ENCODE measurements around the gene CYP19A1. TPM values are rescaled to one million over a fixed set of nuclear protein-coding genes. Genes with fewer than 3 reads are reported as not detected.
A peak's percentile ranks its signal among the peaks of the same experiment; 100 is the strongest.

Gene CYP19A1
- total RNA-seq, 1 experiment from 2014 or later: 0.77 TPM

GRCh38 chr15:51314391-51315337, 23.7 kb downstream of the CYP19A1 start:
- Mint-ChIP-seq H3K4me3 (ENCODE audit: unreplicated experiment) (peak overlapping the region; percentile 11), H3K27ac (ENCODE audit: unreplicated experiment) (peak overlapping the region; percentile 15), H3K9me3 (ENCODE audit: unreplicated experiment) (no peaks in the 10 kb centered on the region), H3K36me3 (ENCODE audit: insufficient read depth, unreplicated experiment) (no peaks in the 10 kb centered on the region), H3K27me3 (ENCODE audit: insufficient read depth, unreplicated experiment) (no peaks in the 10 kb centered on the region), H3K4me1 (ENCODE audit: low read depth, unreplicated experiment) (peaks cover 26% of the 10 kb centered on the region)
- no TSS peak for BruUV-seq (replicated peaks)
- DNase-seq: peak; percentile 11 to 51
- Histone ChIP-seq H3K27me3 (replicated peaks; ENCODE audit: control insufficient read depth, insufficient read depth, low read length) (no peaks in the 10 kb centered on the region), H3K36me3 (ENCODE audit: control insufficient read depth, insufficient read depth, low read length) (no peaks in the 10 kb centered on the region), H3K4me1 (peaks cover 29% of the 10 kb centered on the region), H3K9me3 (no peaks in the 10 kb centered on the region), H3K4me3 (ENCODE audit: low read depth, low read length) (no peak overlapping the region)
- ChIA-PET POLR2A (no interaction called here), CTCF (no interaction called here)
- TF ChIP-seq CTCF (IDR thresholded peaks at IDR 0.05; ENCODE audit: insufficient read depth in 1 of 2, low read depth in 1 of 2, low read length in 1 of 2, severe bottlenecking in 1 of 2, unreplicated experiment in 1 of 2): no peak
- intact Hi-C loops (cut with micrococcal nuclease; ENCODE audit: unreplicated experiment): no loop called here

GRCh38 chr15:51313644-51314280, 24.6 kb downstream of the CYP19A1 start:
- Histone ChIP-seq H3K4me3 (ENCODE audit: low read depth, low read length) (no peak overlapping the region), H3K4me1 (peaks cover 28% of the 10 kb centered on the region), H3K36me3 (ENCODE audit: control insufficient read depth, insufficient read depth, low read length) (no peaks in the 10 kb centered on the region), H3K9me3 (no peaks in the 10 kb centered on the region), H3K27me3 (replicated peaks; ENCODE audit: control insufficient read depth, insufficient read depth, low read length) (no peaks in the 10 kb centered on the region)
- intact Hi-C loops (cut with micrococcal nuclease; ENCODE audit: unreplicated experiment): no loop called here
- ChIA-PET POLR2A (no interaction called here), CTCF (no interaction called here)
- Mint-ChIP-seq H3K4me1 (ENCODE audit: low read depth, unreplicated experiment) (peaks cover 19% of the 10 kb centered on the region), H3K27ac (ENCODE audit: unreplicated experiment) (no peak overlapping the region), H3K27me3 (ENCODE audit: insufficient read depth, unreplicated experiment) (no peaks in the 10 kb centered on the region), H3K9me3 (ENCODE audit: unreplicated experiment) (no peaks in the 10 kb centered on the region), H3K36me3 (ENCODE audit: insufficient read depth, unreplicated experiment) (no peaks in the 10 kb centered on the region), H3K4me3 (ENCODE audit: unreplicated experiment) (no peak overlapping the region)
- BruUV-seq (replicated peaks): no TSS peak
- no peak for TF ChIP-seq CTCF (IDR thresholded peaks at IDR 0.05; ENCODE audit: insufficient read depth in 1 of 2, low read depth in 1 of 2, low read length in 1 of 2, severe bottlenecking in 1 of 2, unreplicated experiment in 1 of 2)
- DNase-seq: no peak

- no TSS peak for BruUV-seq (replicated peaks)
Measured at GRCh38 chr15:51313074-51313393, 25.4 kb downstream of the CYP19A1 start.

More at GRCh38 chr15:51313074-51313393, 25.4 kb downstream of the CYP19A1 start:
- H3K4me3 ChIP-seq (ENCODE audit: low read depth, low read length): no peak overlapping the region
- no peaks in the 10 kb centered on the region for H3K36me3 ChIP-seq (ENCODE audit: control insufficient read depth, insufficient read depth, low read length)
- POLR2A ChIA-PET: no interaction called here
- H3K4me3 Mint-ChIP-seq (ENCODE audit: unreplicated experiment): no peak overlapping the region
- CTCF ChIA-PET: no interaction called here
- intact Hi-C loops (cut with micrococcal nuclease; ENCODE audit: unreplicated experiment): no loop called here
- no peak overlapping the region for H3K27ac Mint-ChIP-seq (ENCODE audit: unreplicated experiment)
- no peak for TF ChIP-seq CTCF (IDR thresholded peaks at IDR 0.05; ENCODE audit: insufficient read depth in 1 of 2, low read depth in 1 of 2, low read length in 1 of 2, severe bottlenecking in 1 of 2, unreplicated experiment in 1 of 2)
- no peaks in the 10 kb centered on the region for H3K27me3 ChIP-seq (replicated peaks; ENCODE audit: control insufficient read depth, insufficient read depth, low read length)
- no peak for DNase-seq
- no peaks in the 10 kb centered on the region for H3K27me3 Mint-ChIP-seq (ENCODE audit: insufficient read depth, unreplicated experiment)
- H3K9me3 ChIP-seq: no peaks in the 10 kb centered on the region
- peaks cover 24% of the 10 kb centered on the region for H3K4me1 ChIP-seq
- peaks cover 19% of the 10 kb centered on the region for H3K4me1 Mint-ChIP-seq (ENCODE audit: low read depth, unreplicated experiment)
- no peaks in the 10 kb centered on the region for H3K9me3 Mint-ChIP-seq (ENCODE audit: unreplicated experiment)
- H3K36me3 Mint-ChIP-seq (ENCODE audit: insufficient read depth, unreplicated experiment): no peaks in the 10 kb centered on the region

Data from Caco-2 (cell line).